Measurements from ENCODE around the gene TRIM63. TPM values are rescaled to one million over a fixed set of nuclear protein-coding genes. Genes with fewer than 3 reads are reported as not detected.

The TRIM63 gene
- total RNA-seq, 8 experiments from 2014 or later, result 0.29 to 1.0 (median 0.31) TPM; not detected in 5

- ATAC-seq (replicated peaks in 6 of 8), result peak; percentile 11 to 96 (median 41)
- Histone ChIP-seq H3K4me3 (no peak overlapping the region), H3K27ac (no peak overlapping the region)
These were observed 56.6 kb downstream of the TRIM63 start for GRCh38 chr1:26010825-26011224.

GRCh38 chr1:26009796-26010447, 57.5 kb downstream of the TRIM63 start:
- in situ Hi-C loops (cut with MboI; ENCODE audit: low pct_unique_long_range_greater_than_20kb in 2 of 9, low sequenced_read_pairs in 9 of 9, unreplicated experiment in 9 of 9), result loop anchor here in 2 of 9 experiments (10.0 kb wide), 1 partner anchor 115 kb away; no protein-coding TSS in a partner anchor

More at GRCh38 chr1:26010825-26011224, 56.6 kb downstream of the TRIM63 start:
- in situ Hi-C loops (cut with MboI; ENCODE audit: low pct_unique_long_range_greater_than_20kb in 2 of 9, low sequenced_read_pairs in 9 of 9, unreplicated experiment in 9 of 9), result no loop called here
- WGBS, 10 experiments, result 17 to 100% (median 33%) methylated on average over 1 to 3 of the region's 3 CpGs; no CpG with 5 or more reads in 6 of the 10 experiments
- peaks cover 0 to 5% of the 10 kb centered on the region in 2 donors for H3K4me1 ChIP-seq (replicated peaks in 1 of 2)

GRCh38 chr1:26006710-26007109, 60.7 kb downstream of the TRIM63 start:
- no peak for ATAC-seq (replicated peaks in 6 of 8)
- 72 to 94% (median 87%) methylated on average over 4 to 16 of the region's 16 CpGs for WGBS, 10 experiments
- no peak overlapping the region for H3K4me3 ChIP-seq
- no peak overlapping the region for H3K27ac ChIP-seq
- peaks cover 0 to 5% of the 10 kb centered on the region in 2 donors for H3K4me1 ChIP-seq (replicated peaks in 1 of 2)
- in situ Hi-C loops (cut with MboI; ENCODE audit: low pct_unique_long_range_greater_than_20kb in 2 of 9, low sequenced_read_pairs in 9 of 9, unreplicated experiment in 9 of 9), result loop anchor here in 2 of 9 experiments (10.0 kb wide), 1 partner anchor 112 kb away; no protein-coding TSS in a partner anchor

More at GRCh38 chr1:26009796-26010447, 57.5 kb downstream of the TRIM63 start:
- Histone ChIP-seq H3K4me3 (no peak overlapping the region), H3K4me1 (replicated peaks in 1 of 2) (peaks cover 0 to 5% of the 10 kb centered on the region in 2 donors), H3K27ac (no peak overlapping the region)
- ATAC-seq (replicated peaks in 6 of 8), result peak in 5 of 8 experiments; percentile 30 to 68 (median 41)
- WGBS, 10 experiments, result 50 to 94% (median 80%) methylated on average over 1 to 5 of the region's 6 CpGs; no CpG with 5 or more reads in 1 of the 10 experiments

- WGBS, 10 experiments, result 0 to 90% (median 70%) methylated on average over 1 to 4 of the region's 4 CpGs; no CpG with 5 or more reads in 3 of the 10 experiments
- no peak overlapping the region for H3K27ac ChIP-seq
- in situ Hi-C loops (cut with MboI; ENCODE audit: low pct_unique_long_range_greater_than_20kb in 2 of 9, low sequenced_read_pairs in 9 of 9, unreplicated experiment in 9 of 9), result loop anchor here in 2 of 9 experiments (10.0 kb wide), 1 partner anchor 111 kb away; no protein-coding TSS in a partner anchor
- H3K4me3 ChIP-seq, result no peak overlapping the region
- no peaks in the 10 kb centered on the region for H3K4me1 ChIP-seq (replicated peaks in 1 of 2)
- ATAC-seq (replicated peaks in 6 of 8), result peak in 4 of 8 experiments; percentile 8 to 81 (median 54)
These were observed 61.9 kb downstream of the TRIM63 start for GRCh38 chr1:26005434-26006105.

DNA sequence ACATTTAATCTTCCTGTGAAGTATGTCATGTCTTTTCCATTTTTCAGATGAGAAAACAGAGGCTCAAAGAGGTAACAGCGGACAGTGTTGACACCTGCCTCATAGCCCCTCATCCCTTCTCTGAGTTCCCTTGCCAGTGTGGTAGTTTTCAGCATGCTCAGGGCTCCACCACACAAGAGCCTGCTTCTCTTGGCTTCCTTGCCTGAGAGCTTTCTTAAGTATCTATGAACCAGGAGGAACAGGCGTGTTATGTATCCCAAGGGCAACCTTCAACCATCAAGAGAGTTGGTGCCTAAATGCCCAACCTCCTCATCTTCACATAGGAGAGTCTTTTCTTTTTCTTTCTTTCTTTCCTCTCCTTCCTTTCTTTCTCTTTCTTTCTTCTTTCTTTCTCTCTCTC, 63.7 kb downstream of the TRIM63 start:
- no peak overlapping the region for H3K27ac ChIP-seq
- peaks cover 2 to 8% of the 10 kb centered on the region in 2 donors for H3K4me1 ChIP-seq (replicated peaks in 1 of 2)
- no peak overlapping the region for H3K4me3 ChIP-seq
- no peak for ATAC-seq (replicated peaks in 6 of 8)
- in situ Hi-C loops (cut with MboI; ENCODE audit: low pct_unique_long_range_greater_than_20kb in 2 of 9, low sequenced_read_pairs in 9 of 9, unreplicated experiment in 9 of 9), result loop anchor here in 2 of 9 experiments (10.0 kb wide), 1 partner anchor 109 kb away; no protein-coding TSS in a partner anchor
- WGBS, 10 experiments, result 73 to 100% (median 83%) methylated on average over 1 to 2 of the region's 2 CpGs; no CpG with 5 or more reads in 1 of the 10 experiments

DNA sequence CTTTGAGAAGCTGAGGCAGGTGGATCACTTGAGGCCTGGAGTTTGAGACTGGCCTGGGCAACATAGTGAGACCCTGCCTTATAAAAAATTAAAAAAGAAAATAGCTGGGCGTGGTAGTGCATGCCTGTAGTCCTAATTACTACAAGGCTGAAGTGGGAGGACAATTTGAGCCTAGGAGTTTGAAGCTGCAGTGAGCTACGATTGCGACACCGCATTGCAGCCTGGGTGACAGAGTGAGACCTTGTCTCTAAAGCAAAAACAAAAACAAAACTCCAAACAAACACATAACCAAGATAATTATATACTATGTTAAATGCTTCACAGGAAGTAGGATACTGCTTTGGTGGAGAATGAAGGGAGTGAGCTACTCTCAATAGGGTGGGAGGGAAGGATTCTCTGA, 64.2 kb downstream of the TRIM63 start:
- H3K4me1 ChIP-seq (replicated peaks in 1 of 2), result peaks cover 7 to 12% of the 10 kb centered on the region in 2 donors
- H3K27ac ChIP-seq, result no peak overlapping the region
- 0 to 100% (median 86%) methylated on average over 1 to 4 of the region's 4 CpGs; no CpG with 5 or more reads in 6 of the 10 experiments for WGBS, 10 experiments
- in situ Hi-C loops (cut with MboI; ENCODE audit: low pct_unique_long_range_greater_than_20kb in 2 of 9, low sequenced_read_pairs in 9 of 9, unreplicated experiment in 9 of 9), result loop anchor here in 2 of 9 experiments (10.0 kb wide), 1 partner anchor 108 kb away; no protein-coding TSS in a partner anchor
- no peak overlapping the region for H3K4me3 ChIP-seq
- ATAC-seq (replicated peaks in 6 of 8), result peak in 1 of 8 experiments; percentile 25

Other genes starting within 250 kb of the TRIM63 start
- gene MTFR1L, start 247.7 kb downstream of the TRIM63 start, total RNA-seq, result 10 to 100 TPM; 58.3 to 92.1 (median 66.7) TPM
- gene AUNIP, start 208.2 kb downstream of the TRIM63 start, total RNA-seq, result 10 to 100 TPM in 3 of 8 experiments, 1 to 10 TPM in 4, under 1 TPM in 1; 0.78 to 15.5 (median 2.6) TPM
- 10 to 100 TPM in 5 of 8 experiments, 1 to 10 TPM in 3; 8.9 to 14.5 (median 12.2) TPM for gene PAQR7, start 191.9 kb downstream of the TRIM63 start, total RNA-seq
- gene STMN1, start 161.2 kb downstream of the TRIM63 start, total RNA-seq, result 1,000 to 10,000 TPM in 3 of 8 experiments, 100 to 1,000 TPM in 4, 10 to 100 TPM in 1; 11.5 to 1,830 (median 781) TPM
- 10 to 100 TPM in 1 of 8 experiments, 1 to 10 TPM in 7; 6.0 to 11.8 (median 8.9) TPM for gene PAFAH2, start 69.6 kb downstream of the TRIM63 start, total RNA-seq
- gene EXTL1, start 45.9 kb downstream of the TRIM63 start, total RNA-seq, result 10 to 100 TPM in 1 of 8 experiments, 1 to 10 TPM in 5, under 1 TPM in 2; 0.36 to 24.9 (median 1.6) TPM
- gene SLC30A2, start 21.5 kb downstream of the TRIM63 start, total RNA-seq, result 1 to 10 TPM in 4 of 8 experiments, under 1 TPM in 4; 0.10 to 5.7 (median 0.84) TPM
- gene PDIK1L, start 44.2 kb upstream of the TRIM63 start, total RNA-seq, result 10 to 100 TPM in 6 of 8 experiments, 1 to 10 TPM in 2; 1.7 to 33.5 (median 24.1) TPM
- gene FAM110D, start 91.4 kb upstream of the TRIM63 start, total RNA-seq, result 1 to 10 TPM in 1 of 8 experiments, under 1 TPM in 7; 0.15 to 1.1 (median 0.52) TPM
- gene C1orf232, start 101.3 kb upstream of the TRIM63 start, total RNA-seq, result 1 to 10 TPM in 2 of 8 experiments, under 1 TPM in 3, not detected in 3; 0.54 to 1.3 (median 0.92) TPM
- 100 to 1,000 TPM in 1 of 8 experiments, 10 to 100 TPM in 7; 29.9 to 109 (median 47.4) TPM for gene ZNF593, start 102.3 kb upstream of the TRIM63 start, total RNA-seq
- 1 to 10 TPM in 7 of 8 experiments, under 1 TPM in 1; 0.54 to 5.7 (median 3.5) TPM for gene ZNF593OS, start 104.2 kb upstream of the TRIM63 start, total RNA-seq
- gene CNKSR1, start 109.9 kb upstream of the TRIM63 start, total RNA-seq, result 1 to 10 TPM in 5 of 8 experiments, under 1 TPM in 3; 0.24 to 5.2 (median 2.1) TPM
- under 1 TPM in 2 of 8 experiments, not detected in 6; 0.08 to 0.52 TPM for gene CATSPER4, start 123.0 kb upstream of the TRIM63 start, total RNA-seq
- 10 to 100 TPM in 7 of 8 experiments, 1 to 10 TPM in 1; 8.6 to 39.1 (median 19.6) TPM for gene CEP85, start 166.6 kb upstream of the TRIM63 start, total RNA-seq
- gene SH3BGRL3, start 212.5 kb upstream of the TRIM63 start, total RNA-seq, result 100 to 1,000 TPM in 1 of 8 experiments, 10 to 100 TPM in 7; 34.1 to 125 (median 45.5) TPM
- 10 to 100 TPM in 6 of 8 experiments, 1 to 10 TPM in 2; 5.0 to 28.2 (median 13.7) TPM for gene UBXN11, start 239.0 kb upstream of the TRIM63 start, total RNA-seq